ENCODE results near the gene CTRB2.

Gene CTRB2

GRCh38 chr16:75175074-75175473, 31.9 kb downstream of the CTRB2 start:
- no peak for DNase-seq (ENCODE audit: low read depth, low spot score)

GRCh38 chr16:75172578-75172977, 34.4 kb downstream of the CTRB2 start:
- DNase-seq (ENCODE audit: low read depth, low spot score): no peak

- no peak for DNase-seq (ENCODE audit: low read depth, low spot score)
These were observed 37.0 kb downstream of the CTRB2 start for GRCh38 chr16:75169899-75170405.

GRCh38 chr16:75160386-75160785, 46.6 kb downstream of the CTRB2 start:
- DNase-seq (ENCODE audit: low read depth, low spot score): no peak

All from brain pericyte (primary cell).